GM12878 (cell line): ENCODE data around the gene MCF2L2. TPM values are rescaled to one million over a fixed set of nuclear protein-coding genes. Genes with fewer than 3 reads are reported as not detected.

Experiments used
- ATAC-seq: fragments of 200-7000 bp; cut with Tn5 transposase; 3 replicates; pipeline ENCODE4 v1.9.1; 2020; ENCODE audit warnings: mild to moderate bottlenecking, moderate library complexity
- Bru-seq: library from RNA; stranded (reverse); fragments of 400-500 nt; gene quantifications from one replicate; lab custom pipeline; 2021; lab: Mats Ljungman, UMichigan
- BruChase-seq, 2 experiments: library from RNA; stranded (reverse); fragments of 400-500 nt; gene quantifications; one replicate each; lab custom pipeline; 2021; lab: Mats Ljungman, UMichigan
- BruUV-seq: library from RNA; stranded (reverse); fragments of 400-500 nt; replicated peaks from 2 replicates; lab custom pipeline; 2021; lab: Mats Ljungman, UMichigan
- CTCF ChIA-PET: fragments of 300-600 bp; sonication (Branson Sonifier 250); formaldehyde crosslinking; extraction: SDS; loops from one replicate; lab custom pipeline; 2021; ENCODE audit warnings: inconsistent platforms; lab: Yijun Ruan, JAX
- POLR2A ChIA-PET: fragments of 350-600 bp; formaldehyde crosslinking; extraction: SDS; loops from one replicate; lab custom pipeline; 2021; ENCODE audit warnings: inconsistent platforms; lab: Charles Lee
- RAD21 ChIA-PET: fragments of 300-600 bp; sonication (Branson Sonifier 250); formaldehyde crosslinking; loops from one replicate; lab custom pipeline; 2023; ENCODE audit warnings: antibody characterized with exemption; ENCODE audit not compliant: unreplicated experiment; lab: Charles Lee
- SMC1A ChIA-PET: fragments of 300-600 bp; sonication (Branson Sonifier 250); formaldehyde crosslinking; loops from one replicate; lab custom pipeline; 2023; ENCODE audit not compliant: unreplicated experiment, uncharacterized antibody; lab: Charles Lee
- DNase-seq: peaks from one replicate; pipeline ENCODE4 v3.0.0-alpha.2; 2011; ENCODE audit warnings: low read depth, low spot score
- FAIRE-seq: peaks from 3 replicates; lab custom pipeline; 2011; peaks lifted over from hg19 to GRCh38; lab: Jason Lieb, UNC
- H2AFZ ChIP-seq: 2 replicates; pipeline ENCODE4 v1.6.0; 2011; ENCODE audit warnings: low read depth, low read length, control low read depth; ENCODE audit not compliant: control insufficient read depth
- H3K27ac ChIP-seq: 2 replicates; pipeline ENCODE4 v1.5.1; 2011; ENCODE audit warnings: control low read depth; ENCODE audit not compliant: control insufficient read depth, insufficient read depth
- H3K27me3 ChIP-seq, 2 experiments: replicated peaks in 1 of 2; 2 replicates each; pipeline versions ENCODE4 v1.6.0 to v1.6.1; 2011; ENCODE audit warnings: low read length in 1 of 2; ENCODE audit not compliant: control insufficient read depth in 2 of 2, insufficient read depth in 2 of 2
- H3K36me3 ChIP-seq, 2 experiments: 2 replicates each; pipeline ENCODE4 v1.5.1; 2011; ENCODE audit warnings: low read length in 1 of 2; ENCODE audit not compliant: control insufficient read depth in 2 of 2, insufficient read depth in 2 of 2
- H3K4me1 ChIP-seq: 2 replicates; pipeline ENCODE4 v1.6.1; 2011; ENCODE audit warnings: mild to moderate bottlenecking, low read length, moderate library complexity, mixed read lengths; ENCODE audit not compliant: control insufficient read depth, insufficient read depth
- H3K4me2 ChIP-seq: 2 replicates; pipeline ENCODE4 v1.6.0; 2011; ENCODE audit warnings: control low read depth; ENCODE audit not compliant: control insufficient read depth, insufficient read depth
- H3K4me3 ChIP-seq: fragments of 200-600 bp; sonication (generic); 2 replicates; pipeline ENCODE4 v1.5.1; 2016
- H3K79me2 ChIP-seq: 2 replicates; pipeline ENCODE4 v1.6.0; 2011; ENCODE audit warnings: low read length; ENCODE audit not compliant: control insufficient read depth, insufficient read depth
- H3K9ac ChIP-seq: 2 replicates; pipeline ENCODE4 v1.8.0; 2011; ENCODE audit warnings: low read length, control low read depth, mixed read lengths; ENCODE audit not compliant: control insufficient read depth, insufficient read depth
- H3K9me3 ChIP-seq: replicated peaks from 3 replicates; pipeline ENCODE4 v1.5.1; 2011; ENCODE audit warnings: mild to moderate bottlenecking, low read length; ENCODE audit not compliant: control insufficient read depth, insufficient read depth
- H4K20me1 ChIP-seq: 2 replicates; pipeline ENCODE4 v1.6.0; 2011; ENCODE audit not compliant: control insufficient read depth, insufficient read depth
- ASH2L ChIP-seq: fragments of 300-600, 200-600 bp; sonication (generic); IDR thresholded peaks from 2 replicates; pipeline ENCODE4 v1.6.1; 2017; ENCODE audit warnings: low read depth, mild to moderate bottlenecking, borderline replicate concordance
- CBFB ChIP-seq: IDR thresholded peaks from 2 replicates; pipeline ENCODE4 v1.6.1; 2016; ENCODE audit warnings: antibody characterized with exemption, low read depth
- CBX5 ChIP-seq: sonication (generic); IDR thresholded peaks from 2 replicates; pipeline ENCODE4 v1.6.1; 2016; ENCODE audit warnings: low read depth, moderate library complexity, mild to moderate bottlenecking, inconsistent platforms
- IRF4 ChIP-seq: IDR thresholded peaks from 2 replicates; pipeline ENCODE4 v1.6.1; 2011; ENCODE audit warnings: low read depth, low read length
- MEF2B ChIP-seq: fragments of 450-650 bp; IDR thresholded peaks from 2 replicates; pipeline ENCODE4 v1.6.1; 2018; ENCODE audit warnings: mild to moderate bottlenecking, moderate library complexity; ENCODE audit not compliant: partially characterized antibody, poor library complexity, severe bottlenecking
- NR2C2 ChIP-seq: IDR thresholded peaks from 2 replicates; pipeline ENCODE4 v1.6.1; 2011; ENCODE audit warnings: borderline replicate concordance, low read depth; ENCODE audit not compliant: control insufficient read depth, insufficient read length
- PAX5 ChIP-seq: IDR thresholded peaks from 2 replicates; pipeline ENCODE4 v1.6.1; 2011; ENCODE audit warnings: low read depth, low read length, borderline replicate concordance
- POU2F2 ChIP-seq: IDR thresholded peaks from 3 replicates; pipeline ENCODE4 v1.6.1; 2011; ENCODE audit warnings: low read depth, mild to moderate bottlenecking, low read length, borderline replicate concordance
- SIX5 ChIP-seq: IDR thresholded peaks from 2 replicates; pipeline ENCODE4 v1.6.1; 2011; ENCODE audit warnings: mild to moderate bottlenecking, low read depth, low read length, moderate library complexity; ENCODE audit not compliant: severe bottlenecking
- SMARCA5 ChIP-seq: fragments of 450-650 bp; IDR thresholded peaks from 2 replicates; pipeline ENCODE4 v1.6.1; 2017; ENCODE audit warnings: mild to moderate bottlenecking
- WRNIP1 ChIP-seq: IDR thresholded peaks from 2 replicates; pipeline ENCODE4 v1.6.1; 2011; ENCODE audit warnings: low read depth, low read length, improper control_type of control experiment, borderline replicate concordance
- YY1 ChIP-seq: IDR thresholded peaks from 2 replicates; pipeline ENCODE4 v1.6.1; 2011; ENCODE audit warnings: low read depth, mild to moderate bottlenecking, low read length
- ZNF274 ChIP-seq: IDR thresholded peaks from one replicate; pipeline ENCODE4 v1.8.0; 2011; ENCODE audit not compliant: insufficient read length, insufficient read depth
- WGBS: methylation state at CpG from one replicate; pipeline ENCODE4 v1.1.6; 2016; ENCODE audit warnings: low lambda C conversion rate; ENCODE audit not compliant: insufficient replicate concordance, insufficient coverage; ENCODE audit errors: missing lambda C conversion rate; 5-methylcytosine and 5-hydroxymethylcytosine counted together
- in situ Hi-C: fragments of 300-500 bp; cut with MboI; formaldehyde crosslinking; loops from 9 replicates; pipeline ENCODE4 v1.14.3; 2018; ENCODE audit warnings: mixed read lengths
- intact Hi-C: fragments of 100-400 bp; cut with micrococcal nuclease; formaldehyde crosslinking; loops from one replicate; pipeline ENCODE4 v1.14.2; 2022; ENCODE audit not compliant: unreplicated experiment
- long read RNA-seq, 2 experiments: library from polyadenylated mRNA; unstranded; transcript quantifications; one replicate each; pipeline ENCODE4 v2.0.0, GENCODE V29; 2019 to 2020
- polyA minus RNA-seq, 3 experiments: library from RNA; depleted of rRNA, polyadenylated mRNA; stranded (reverse); fragments of >200 nt; gene quantifications; 2 replicates each; pipeline ENCODE4 v1.2.3, GENCODE V29; 2011
- polyA plus RNA-seq, 11 experiments: library from polyadenylated mRNA; depleted of rRNA in 4 of 11; unstranded in 6 of 11; stranded (reverse) in 5 of 11; fragments of >200 nt; fragmentation: Nextera tagmentation in 4 of 11; fragmentation: Illumina TruSeq in 1 of 11; extraction: Ambion mirVana in 4 of 11; extraction: Trizol in 1 of 11; gene quantifications; 1 replicate in 1 of 11; 2 replicates in 10 of 11; pipeline versions ENCODE4 v1.2.1 to v1.2.3, GENCODE V29; 2011 to 2016; ENCODE audit warnings: inconsistent platforms in 2 of 11, missing spikeins in 2 of 11, low read depth in 1 of 11
- total RNA-seq, 4 experiments: library from RNA; depleted of rRNA in 3 of 4; stranded (reverse); fragments of >200 nt in 3 of 4; fragmentation: Illumina TruSeq in 1 of 4; extraction: Trizol in 1 of 4; gene quantifications; 2 replicates each; pipeline versions ENCODE4 v1.2.1 to v1.2.3, GENCODE V29; 2013 to 2021

MCF2L2 gene, protein sequence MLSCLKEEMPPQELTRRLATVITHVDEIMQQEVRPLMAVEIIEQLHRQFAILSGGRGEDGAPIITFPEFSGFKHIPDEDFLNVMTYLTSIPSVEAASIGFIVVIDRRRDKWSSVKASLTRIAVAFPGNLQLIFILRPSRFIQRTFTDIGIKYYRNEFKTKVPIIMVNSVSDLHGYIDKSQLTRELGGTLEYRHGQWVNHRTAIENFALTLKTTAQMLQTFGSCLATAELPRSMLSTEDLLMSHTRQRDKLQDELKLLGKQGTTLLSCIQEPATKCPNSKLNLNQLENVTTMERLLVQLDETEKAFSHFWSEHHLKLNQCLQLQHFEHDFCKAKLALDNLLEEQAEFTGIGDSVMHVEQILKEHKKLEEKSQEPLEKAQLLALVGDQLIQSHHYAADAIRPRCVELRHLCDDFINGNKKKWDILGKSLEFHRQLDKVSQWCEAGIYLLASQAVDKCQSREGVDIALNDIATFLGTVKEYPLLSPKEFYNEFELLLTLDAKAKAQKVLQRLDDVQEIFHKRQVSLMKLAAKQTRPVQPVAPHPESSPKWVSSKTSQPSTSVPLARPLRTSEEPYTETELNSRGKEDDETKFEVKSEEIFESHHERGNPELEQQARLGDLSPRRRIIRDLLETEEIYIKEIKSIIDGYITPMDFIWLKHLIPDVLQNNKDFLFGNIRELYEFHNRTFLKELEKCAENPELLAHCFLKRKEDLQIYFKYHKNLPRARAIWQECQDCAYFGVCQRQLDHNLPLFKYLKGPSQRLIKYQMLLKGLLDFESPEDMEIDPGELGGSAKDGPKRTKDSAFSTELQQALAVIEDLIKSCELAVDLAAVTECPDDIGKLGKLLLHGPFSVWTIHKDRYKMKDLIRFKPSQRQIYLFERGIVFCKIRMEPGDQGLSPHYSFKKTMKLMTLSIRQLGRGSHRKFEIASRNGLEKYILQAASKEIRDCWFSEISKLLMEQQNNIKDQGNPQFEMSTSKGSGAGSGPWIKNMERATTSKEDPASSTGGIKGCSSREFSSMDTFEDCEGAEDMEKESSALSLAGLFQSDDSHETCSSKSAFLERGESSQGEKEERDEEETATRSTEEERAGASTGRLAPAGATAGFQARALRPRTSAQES
- 6.4 and 7.5 TPM in 2 replicates for total RNA-seq (2013; cell fraction: nucleolus; rRNA removed)
- 2.8 and 2.9 TPM in 2 replicates for total RNA-seq (2014; rRNA removed)
- total RNA-seq (2014; rRNA removed; fragmentation: Illumina TruSeq; extraction: Trizol): 2.8 and 3.1 TPM in 2 replicates
- 1.6 and 2.2 TPM in 2 replicates for total RNA-seq (2021)
- not detected for polyA plus RNA-seq (2011; ENCODE audit: low read depth)
- 0.43 and 0.52 TPM in 2 replicates for polyA plus RNA-seq (2011; rRNA removed)
- 0.18 and 0.33 TPM in 2 replicates for polyA plus RNA-seq (2011; cell fraction: cytosol; rRNA removed)
- polyA plus RNA-seq (2011; cell fraction: nucleus; rRNA removed): 0.88 and 1.0 TPM in 2 replicates
- polyA plus RNA-seq (2012): 0.26 and 0.52 TPM in 2 replicates
- polyA plus RNA-seq (2014; fragmentation: Illumina TruSeq; extraction: Trizol): 0.95 and 1.2 TPM in 2 replicates
- under 1 TPM; 0.37 to 0.42 TPM for polyA plus RNA-seq (2014; fragmentation: Nextera tagmentation; extraction: Ambion mirVana)
- 1.6 and 2.0 TPM in 2 replicates for polyA plus RNA-seq (2014; rRNA removed)
- polyA plus RNA-seq (2016; fragmentation: Nextera tagmentation; extraction: Ambion mirVana): 1 to 10 TPM in 1 of 2 experiments, under 1 TPM in 1; 0.72 to 1.6 TPM
- polyA minus RNA-seq (2011; rRNA and poly(A)+ RNA removed): 1.4 and 1.7 TPM in 2 replicates
- polyA minus RNA-seq (2011; cell fraction: cytosol; rRNA and poly(A)+ RNA removed): 0.42 TPM in 1 of 2 replicates, not detected in the other
- 0.85 and 1.6 TPM in 2 replicates for polyA minus RNA-seq (2011; cell fraction: nucleus; rRNA and poly(A)+ RNA removed)
- Bru-seq, nascent RNA: percentile 44 among the genes with signal in this experiment
- BruChase-seq, experiment 1, labeled RNA remaining after a 6-hour chase: percentile 41 among the genes with signal in this experiment
- percentile 43 among the genes with signal in this experiment for BruChase-seq, experiment 2, labeled RNA remaining after a 2-hour chase
- long read RNA-seq, experiment 1: 0 reads
- long read RNA-seq, experiment 2, partial matches to known transcripts: 0 of 1 reads
- long read RNA-seq, experiment 2, other reads (novel, unspliced or antisense): 1 of 1 reads

- FAIRE-seq (no peak), ATAC-seq (peak; percentile 92), DNase-seq (no peak)
- BruUV-seq: no TSS peak
- in situ Hi-C loops (no loop called here), intact Hi-C loops (no loop called here)
- 2% methylated on average over 62 of the region's 68 CpGs for WGBS
- Histone ChIP-seq H3K4me3 (peak within 1 kb of the TSS; percentile 76), H4K20me1 (no peaks in the 10 kb centered on the region), H3K9ac (no peak within 1 kb of the TSS), H3K4me2 (peak within 1 kb of the TSS; percentile 95), H2AFZ (peak within 1 kb of the TSS; percentile 78), H3K27ac (no peak within 1 kb of the TSS), H3K4me1 (peaks cover 4% of the 10 kb centered on the region), H3K36me3 (no peaks in the 10 kb centered on the region), H3K27me3 (peaks cover 0 to 11% of the 10 kb centered on the region in 2 experiments; a peak in 3 of 4 replicates), H3K9me3 (no peaks in the 10 kb centered on the region), H3K79me2 (no peaks in the 10 kb centered on the region)
- ChIA-PET CTCF (interaction anchor here (0.7 kb wide), 1 partner anchor 8 kb away, joined by 3 read pairs; no protein-coding TSS in a partner anchor), SMC1A (interaction anchor here (2.3 kb wide), 1 partner anchor 9 kb away, joined by 8 read pairs; no protein-coding TSS in a partner anchor), POLR2A (interaction anchor here (0.9 to 1.3 kb wide), 2 partner anchors 19 to 164 kb away, joined by 3 read pairs; no protein-coding TSS in a partner anchor), RAD21 (interaction anchor here (1.2 kb wide), 1 partner anchor 45 kb away, joined by 3 read pairs; no protein-coding TSS in a partner anchor)
- no peak for TF ChIP-seq MEF2B
- TF ChIP-seq POU2F2: no peak
- TF ChIP-seq WRNIP1: no peak
- TF ChIP-seq CBX5: no peak
- no peak for TF ChIP-seq ZNF274
- no peak for TF ChIP-seq PAX5
- no peak for TF ChIP-seq CBFB
- peak; percentile 49; the same call in 1 of the 2 replicates for TF ChIP-seq SMARCA5
- TF ChIP-seq NR2C2: no peak
- no peak for TF ChIP-seq SIX5
- no peak; the same call in 1 of the 2 replicates for TF ChIP-seq YY1
- no peak for TF ChIP-seq ASH2L
- TF ChIP-seq IRF4: no peak
Observed at GRCh38 chr3:183428447-183429211, at the start of gene MCF2L2. TSS of gene MCF2L2 (minus strand) at chr3:183428619. CDS start at chr3:183427977, 642 bp downstream.
